Measurements from ENCODE around the gene SLIT1. TPM values are rescaled to one million over a fixed set of nuclear protein-coding genes. Genes with fewer than 3 reads are reported as not detected.

The SLIT1 gene
- total and polyA plus RNA-seq, 2 of the 8 experiments (the other 6 are each of a cell fraction or from before 2014, with no cell fraction given) = 0.70 to 0.88 TPM

- no peak overlapping the region for H4K91ac ChIP-seq (replicated peaks; ENCODE audit: insufficient read length, low read length)
- DNase-seq (ENCODE audit: low read depth in 1 of 2, low spot score in 2 of 2) = no peak
- no peak overlapping the region for H2BK5ac ChIP-seq (ENCODE audit: low read depth, low read length)
- H3K79me2 ChIP-seq (ENCODE audit: control insufficient read depth in 1 of 2, insufficient read depth in 2 of 2, low read length in 2 of 2) = no peaks in the 10 kb centered on the region
- no peaks in the 10 kb centered on the region for H4K20me1 ChIP-seq (replicated peaks in 1 of 2; ENCODE audit: control insufficient read depth in 1 of 2, insufficient read depth in 2 of 2, low read length in 2 of 2)
- H3K18ac ChIP-seq (ENCODE audit: extremely low read depth, low read length) = no peak overlapping the region
- no peak overlapping the region for H2BK15ac ChIP-seq (ENCODE audit: low read length)
- H3K23ac ChIP-seq (ENCODE audit: insufficient read length) = no peak overlapping the region
- no peak overlapping the region for H2AFZ ChIP-seq (ENCODE audit: low read length)
- peaks cover 0 to 3% (median 0%) of the 10 kb centered on the region in 4 experiments; a peak in 1 of 7 replicates for H3K4me1 ChIP-seq (replicated peaks in 1 of 4; ENCODE audit: control insufficient read depth in 3 of 4, insufficient read depth in 4 of 4, low read length in 3 of 4)
- H3K23me2 ChIP-seq (ENCODE audit: low read depth, low read length) = no peaks in the 10 kb centered on the region; the same call in 1 of the 2 replicates
- no peak overlapping the region for H2BK12ac ChIP-seq (ENCODE audit: low read depth, low read length)
- no peaks in the 10 kb centered on the region for H3K9me3 ChIP-seq (ENCODE audit: insufficient read depth in 2 of 2, low read depth in 1 of 2, low read length in 1 of 2)
- no peak overlapping the region for H4K5ac ChIP-seq (ENCODE audit: insufficient read length, low read depth, low read length)
- H2BK20ac ChIP-seq (ENCODE audit: low read length) = no peak overlapping the region
- no peak overlapping the region for H3K4ac ChIP-seq (replicated peaks; ENCODE audit: insufficient read length, low read depth, low read length)
- no peak overlapping the region for H3K56ac ChIP-seq (replicated peaks; ENCODE audit: insufficient read length, low read depth, low read length)
- H3K14ac ChIP-seq (ENCODE audit: insufficient read length) = no peak overlapping the region
- POLR2A ChIA-PET (ENCODE audit: partially characterized antibody) = interaction anchor here (1.4 kb wide), 1 partner anchor 87 kb away, joined by 3 read pairs; no protein-coding TSS in a partner anchor
- H2BK120ac ChIP-seq (replicated peaks; ENCODE audit: low read depth, low read length) = no peak overlapping the region
- TF ChIP-seq RAD21 (IDR thresholded peaks at IDR 0.05 in 1 of 2, conservative IDR thresholded peaks at IDR 0.05 in 1 of 2; ENCODE audit: low read depth in 2 of 2, low read length in 2 of 2) (no peak), EP300 (IDR thresholded peaks at IDR 0.05; ENCODE audit: borderline replicate concordance in 1 of 2, low read depth in 2 of 2, low read length in 2 of 2) (no peak), ZNF274 (IDR thresholded peaks at IDR 0.05; ENCODE audit: borderline replicate concordance, extremely low read depth, low read length) (no peak), RNF2 (IDR thresholded peaks at IDR 0.05; ENCODE audit: borderline replicate concordance, low read depth, low read length, missing control alignments, poor library complexity, severe bottlenecking) (no peak), CHD1 (IDR thresholded peaks at IDR 0.05; ENCODE audit: low read depth, low read length) (no peak), CEBPB (IDR thresholded peaks at IDR 0.05; ENCODE audit: low read depth, low read length) (no peak), BCL11A (IDR thresholded peaks at IDR 0.05; ENCODE audit: low read depth in 2 of 2, low read length in 2 of 2) (no peak), TEAD4 (IDR thresholded peaks at IDR 0.05; ENCODE audit: low read depth, low read length) (no peak)
- no peak overlapping the region for H4K8ac ChIP-seq (ENCODE audit: extremely low read depth, insufficient read depth, low read length)
- WGBS, 2 experiments (ENCODE audit: extremely low coverage in 1 of 2, insufficient coverage in 1 of 2, insufficient read length in 1 of 2, insufficient replicate concordance in 2 of 2, low coverage in 1 of 2, low lambda C conversion rate in 2 of 2, missing lambda C conversion rate in 1 of 2) = 84% methylated on average over 4 of the region's 4 CpGs; no CpG with 5 or more reads in 1 of the 2 experiments
- H3K27me3 ChIP-seq (replicated peaks in 1 of 4; ENCODE audit: control insufficient read depth in 3 of 4, extremely low read depth in 1 of 4, insufficient read depth in 3 of 4, low read length in 3 of 4) = no peaks in the 10 kb centered on the region
- no peak overlapping the region for H3K4me3 ChIP-seq (ENCODE audit: extremely low read depth in 1 of 4, insufficient read depth in 2 of 4, low read depth in 3 of 4, low read length in 4 of 4)
- no peak overlapping the region for H3K9ac ChIP-seq (replicated peaks in 1 of 4; ENCODE audit: extremely low read depth in 1 of 4, low read depth in 3 of 4, low read length in 3 of 4)
- no peak overlapping the region for H3K4me2 ChIP-seq (ENCODE audit: insufficient read depth in 1 of 2, low read depth in 2 of 2, low read length in 2 of 2)
- FAIRE-seq = no peak
- CTCF ChIA-PET (ENCODE audit: partially characterized antibody) = interaction anchor here (0.6 to 3.0 kb wide), 3 partner anchors 17 to 82 kb away, joined by 3 to 11 read pairs (median 4); no protein-coding TSS in a partner anchor
- no peak overlapping the region for H2AK5ac ChIP-seq (ENCODE audit: low read depth, low read length)
- no peaks in the 10 kb centered on the region; the same call in 1 of the 2 replicates for H3K79me1 ChIP-seq (ENCODE audit: low read depth, low read length)
- H3K27ac ChIP-seq (ENCODE audit: low read depth, low read length) = no peak overlapping the region
- H3K36me3 ChIP-seq (ENCODE audit: control insufficient read depth in 2 of 4, insufficient read depth in 4 of 4, low read length in 3 of 4) = no peaks in the 10 kb centered on the region
Measured at GRCh38 chr10:97154781-97155180, 31.0 kb downstream of the SLIT1 start.

Data from H1 (cell line).